Esophagus squamous epithelium (tissue), 5 donors: ENCODE results near the gene HSF5. TPM values are rescaled to one million over a fixed set of nuclear protein-coding genes. Genes with fewer than 3 reads are reported as not detected.

Experiments used
- DNase-seq: peaks from one replicate; lab custom pipeline; 2025; lab: John Stamatoyannopoulos, UW
- H3K27ac ChIP-seq, 4 donors: fragments of 200-600 bp; sonication (generic); one replicate each; pipeline ENCODE4 v1.5.1; 2016 to 2019; ENCODE audit warnings: mild to moderate bottlenecking in 1 of 4
- H3K27me3 ChIP-seq, 4 donors: fragments of 200-600 bp; sonication (generic); 1 replicate in 3 of 4; 2 replicates in 1 of 4; pipeline versions ENCODE4 v1.5.1 to v1.6.0; 2017 to 2021; ENCODE audit warnings: antibody characterized with exemption in 1 of 4
- H3K36me3 ChIP-seq, 3 donors: fragments of 200-600 bp; sonication (generic); one replicate each; pipeline ENCODE4 v1.5.1; 2016 to 2019
- H3K4me1 ChIP-seq, 3 donors: fragments of 200-600 bp; sonication (generic); one replicate each; pipeline ENCODE4 v1.5.1; 2017 to 2019
- H3K4me3 ChIP-seq, 4 donors: fragments of 200-600 bp; sonication (generic); 1 replicate in 3 of 4; 2 replicates in 1 of 4; pipeline ENCODE4 v1.5.1; 2016 to 2019; ENCODE audit warnings: mild to moderate bottlenecking in 2 of 4, moderate library complexity in 1 of 4
- H3K9me3 ChIP-seq, 3 donors: fragments of 200-600 bp; sonication (generic); one replicate each; pipeline ENCODE4 v1.5.1; 2016 to 2019
- CTCF ChIP-seq, 6 experiments: fragments of 450-650 bp in 4 of 6; fragments of 200-600 bp in 2 of 6; sonication (generic) in 2 of 6; IDR thresholded peaks; one replicate each; pipeline ENCODE4 v1.5.1; 2016 to 2019; ENCODE audit warnings: antibody characterized with exemption in 6 of 6, mild to moderate bottlenecking in 4 of 6, moderate library complexity in 4 of 6
- POLR2A ChIP-seq, 4 donors: fragments of 450-650 bp; IDR thresholded peaks; one replicate each; pipeline ENCODE4 v1.6.1; 2017; ENCODE audit warnings: antibody characterized with exemption in 4 of 4, mild to moderate bottlenecking in 4 of 4, moderate library complexity in 3 of 4
- WGBS, 2 donors: methylation state at CpG; one replicate each; pipeline ENCODE4 v1.1.5; 2018; 5-methylcytosine and 5-hydroxymethylcytosine counted together
- intact Hi-C: fragments of 100-400 bp; cut with DNase I; formaldehyde crosslinking; loops from one replicate; pipeline ENCODE4 v1.15.0; 2022
- total RNA-seq, 4 donors: library from RNA; depleted of rRNA; stranded (reverse); fragments of >200 nt; gene quantifications; one replicate each; pipeline ENCODE4 v1.1.0, GENCODE V29; 2016
- donor health status: DM: yes; HTN: yes; CAD: no.

HSF5 gene
- total RNA-seq, 4 donors from 2014 or later, result under 0.01 TPM; not detected in 3

DNA sequence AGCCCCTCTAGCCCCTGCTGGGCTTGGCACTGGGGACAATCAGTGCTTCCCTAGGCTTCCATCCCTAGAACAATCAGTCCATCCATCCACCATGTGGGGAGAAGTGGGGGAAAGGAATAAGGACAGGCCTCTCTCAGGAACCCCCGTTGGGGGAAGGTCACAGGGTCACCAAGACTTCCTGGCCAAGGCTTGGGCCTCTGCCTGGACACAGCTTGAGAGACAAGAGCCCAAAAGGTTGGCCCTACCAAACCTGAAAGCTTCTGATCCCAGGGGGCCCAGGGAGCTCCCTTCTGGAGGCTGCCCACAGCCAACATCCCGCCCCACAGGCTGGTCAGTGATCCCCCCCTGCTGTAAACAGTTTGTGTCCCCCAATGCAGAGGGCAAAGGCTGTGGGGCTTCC lies 42.4 kb upstream of the HSF5 start:
- peaks cover 7 to 58% (median 11%) of the 10 kb centered on the region in 3 donors for H3K4me1 ChIP-seq
- H3K27me3 ChIP-seq, result peaks cover 0 to 8% (median 0%) of the 10 kb centered on the region in 4 donors
- intact Hi-C loops, result no loop called here
- H3K27ac ChIP-seq, result peak overlapping the region in 2 of 4 donors; percentile 11 to 72
- DNase-seq, result no peak
- H3K4me3 ChIP-seq, result peak overlapping the region in 1 of 4 donors; percentile 78
- no peaks in the 10 kb centered on the region for H3K9me3 ChIP-seq
- TF ChIP-seq POLR2A (IDR thresholded peaks at IDR 0.05), result no peak
- no peak for TF ChIP-seq CTCF (IDR thresholded peaks at IDR 0.05)
- H3K36me3 ChIP-seq, result no peaks in the 10 kb centered on the region
- 80% methylated on average over 1 of the region's 2 CpGs; no CpG with 5 or more reads in 1 of the 2 donors for WGBS, 2 donors

- H3K27me3 ChIP-seq, result peaks cover 0 to 8% (median 0%) of the 10 kb centered on the region in 4 donors
- peaks cover 11 to 69% (median 11%) of the 10 kb centered on the region in 3 donors for H3K4me1 ChIP-seq
- 56 to 57% methylated on average over 1 of the region's 1 CpG for WGBS, 2 donors
- no peak for TF ChIP-seq POLR2A (IDR thresholded peaks at IDR 0.05)
- no peak for TF ChIP-seq CTCF (IDR thresholded peaks at IDR 0.05)
- H3K4me3 ChIP-seq, result no peak overlapping the region
- H3K27ac ChIP-seq, result peak overlapping the region in 2 of 4 donors; percentile 8 to 17
- DNase-seq, result no peak
- no peaks in the 10 kb centered on the region for H3K36me3 ChIP-seq
- no peaks in the 10 kb centered on the region for H3K9me3 ChIP-seq
- intact Hi-C loops, result loop anchor here (10.0 kb wide), 1 partner anchor 476 kb away; no protein-coding TSS in a partner anchor
These were observed 41.1 kb upstream of the HSF5 start for GRCh38 chr17:58529275-58529674.

- Histone ChIP-seq H3K9me3 (no peaks in the 10 kb centered on the region), H3K4me3 (no peak overlapping the region), H3K27ac (peak overlapping the region in 3 of 4 donors; percentile 8 to 12 (median 9)), H3K36me3 (no peaks in the 10 kb centered on the region), H3K27me3 (peaks cover 0 to 8% (median 0%) of the 10 kb centered on the region in 4 donors), H3K4me1 (peaks cover 11 to 69% (median 11%) of the 10 kb centered on the region in 3 donors)
- no peak for TF ChIP-seq CTCF (IDR thresholded peaks at IDR 0.05)
- no peak for TF ChIP-seq POLR2A (IDR thresholded peaks at IDR 0.05)
- intact Hi-C loops, result loop anchor here (10.0 kb wide), 1 partner anchor 476 kb away; no protein-coding TSS in a partner anchor
- DNase-seq, result no peak
- 18 to 26% methylated on average over 3 of the region's 3 CpGs for WGBS, 2 donors
These were observed 40.2 kb upstream of the HSF5 start for GRCh38 chr17:58528443-58528842.

GRCh38 chr17:58527949-58528348 lies 39.7 kb upstream of the HSF5 start:
- intact Hi-C loops, result loop anchor here (10.0 kb wide), 1 partner anchor 477 kb away; no protein-coding TSS in a partner anchor
- H3K9me3 ChIP-seq, result no peaks in the 10 kb centered on the region
- no peak for TF ChIP-seq POLR2A (IDR thresholded peaks at IDR 0.05)
- no peak for TF ChIP-seq CTCF (IDR thresholded peaks at IDR 0.05)
- H3K4me3 ChIP-seq, result no peak overlapping the region
- no peaks in the 10 kb centered on the region for H3K36me3 ChIP-seq
- H3K27me3 ChIP-seq, result peaks cover 0 to 8% (median 0%) of the 10 kb centered on the region in 4 donors
- no peak for DNase-seq
- WGBS, 2 donors, result 61% methylated on average over 2 of the region's 3 CpGs; no CpG with 5 or more reads in 1 of the 2 donors
- peaks cover 11 to 67% (median 11%) of the 10 kb centered on the region in 3 donors for H3K4me1 ChIP-seq
- H3K27ac ChIP-seq, result peak overlapping the region in 2 of 4 donors; percentile 12 to 25

DNA sequence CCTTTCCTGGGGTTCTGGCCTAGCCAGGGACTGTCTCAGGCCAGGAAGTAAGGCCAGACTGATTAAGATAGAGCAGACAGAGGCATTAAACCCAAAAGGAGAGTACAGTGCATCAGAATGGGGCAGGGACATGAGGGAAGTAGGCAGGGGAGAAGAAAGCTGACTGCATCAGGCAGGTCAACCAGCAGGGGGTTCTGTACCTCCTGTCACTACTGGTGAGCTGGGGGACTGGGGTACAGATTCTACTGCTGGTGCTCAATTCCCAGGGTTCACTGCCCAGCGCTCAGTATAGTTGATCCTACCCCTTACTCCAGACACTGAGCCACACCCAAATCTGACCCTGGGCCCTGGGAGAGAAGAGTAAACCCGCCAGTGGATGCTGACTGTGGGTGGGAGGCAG lies 39.1 kb upstream of the HSF5 start:
- no peak for DNase-seq
- no peak overlapping the region for H3K4me3 ChIP-seq
- peaks cover 8 to 60% (median 10%) of the 10 kb centered on the region in 3 donors for H3K4me1 ChIP-seq
- intact Hi-C loops, result loop anchor here (10.0 kb wide), 1 partner anchor 477 kb away; no protein-coding TSS in a partner anchor
- H3K36me3 ChIP-seq, result no peaks in the 10 kb centered on the region
- peaks cover 0 to 8% (median 0%) of the 10 kb centered on the region in 4 donors for H3K27me3 ChIP-seq
- no peaks in the 10 kb centered on the region for H3K9me3 ChIP-seq
- TF ChIP-seq CTCF (IDR thresholded peaks at IDR 0.05) (peak in 1 of 6 experiments; percentile 7), POLR2A (IDR thresholded peaks at IDR 0.05) (no peak)
- 67% methylated on average over 1 of the region's 2 CpGs; no CpG with 5 or more reads in 1 of the 2 donors for WGBS, 2 donors
- H3K27ac ChIP-seq, result peak overlapping the region in 2 of 4 donors; percentile 12 to 25
